Measurements from ENCODE around the gene BMP10. TPM values are rescaled to one million over a fixed set of nuclear protein-coding genes. Genes with fewer than 3 reads are reported as not detected.

Gene BMP10
- total and polyA plus RNA-seq, 10 donors, result not detected

- no peak for DNase-seq
- intact Hi-C loops (cut with DNase I; ENCODE audit: low total_unique reads), result no loop called here
- WGBS, 5 donors, result 90 to 94% (median 94%) methylated on average over 4 of the region's 4 CpGs
- Histone ChIP-seq H3K27me3 (replicated peaks in 1 of 7) (no peaks in the 10 kb centered on the region), H3K9me3 (no peaks in the 10 kb centered on the region), H3K36me3 (no peaks in the 10 kb centered on the region), H3K4me1 (peaks cover 0 to 4% (median 0%) of the 10 kb centered on the region in 6 donors), H3K4me3 (no peak overlapping the region), H3K27ac (no peak overlapping the region)
- TF ChIP-seq POLR2A (IDR thresholded peaks at IDR 0.05), result no peak
- no peak for TF ChIP-seq CTCF (IDR thresholded peaks at IDR 0.05 in 8 of 11, conservative IDR thresholded peaks at IDR 0.05 in 3 of 11)
- TF ChIP-seq POLR2AphosphoS5 (IDR thresholded peaks at IDR 0.05), result no peak
Measured at GRCh38 chr2:68888038-68888704, 17.0 kb upstream of the BMP10 start.

- H3K27me3 ChIP-seq (replicated peaks in 1 of 7), result no peaks in the 10 kb centered on the region
Measured at GRCh38 chr2:68885811-68886075, 14.5 kb upstream of the BMP10 start.

GRCh38 chr2:68885074-68885810 lies 14.0 kb upstream of the BMP10 start:
- no peak overlapping the region for H3K4me3 ChIP-seq
- H3K9me3 ChIP-seq, result no peaks in the 10 kb centered on the region
- H3K27ac ChIP-seq, result no peak overlapping the region
- intact Hi-C loops (cut with DNase I; ENCODE audit: low total_unique reads), result no loop called here
- H3K27me3 ChIP-seq (replicated peaks in 1 of 7), result no peaks in the 10 kb centered on the region
- TF ChIP-seq POLR2A (IDR thresholded peaks at IDR 0.05) (no peak), POLR2AphosphoS5 (IDR thresholded peaks at IDR 0.05) (no peak), CTCF (IDR thresholded peaks at IDR 0.05 in 8 of 11, conservative IDR thresholded peaks at IDR 0.05 in 3 of 11) (no peak)
- peaks cover 0 to 4% (median 0%) of the 10 kb centered on the region in 6 donors for H3K4me1 ChIP-seq
- WGBS, 5 donors, result 84 to 96% (median 93%) methylated on average over 10 of the region's 10 CpGs
- no peaks in the 10 kb centered on the region for H3K36me3 ChIP-seq
- no peak for DNase-seq

More at GRCh38 chr2:68885811-68886075, 14.5 kb upstream of the BMP10 start:
- intact Hi-C loops (cut with DNase I; ENCODE audit: low total_unique reads), result no loop called here
- Histone ChIP-seq H3K9me3 (no peaks in the 10 kb centered on the region), H3K4me1 (peaks cover 0 to 4% (median 0%) of the 10 kb centered on the region in 6 donors), H3K36me3 (no peaks in the 10 kb centered on the region), H3K4me3 (no peak overlapping the region), H3K27ac (no peak overlapping the region)
- DNase-seq, result no peak
- TF ChIP-seq POLR2A (IDR thresholded peaks at IDR 0.05) (no peak), POLR2AphosphoS5 (IDR thresholded peaks at IDR 0.05) (no peak), CTCF (IDR thresholded peaks at IDR 0.05 in 8 of 11, conservative IDR thresholded peaks at IDR 0.05 in 3 of 11) (no peak)
- 78 to 89% (median 84%) methylated on average over 3 of the region's 3 CpGs for WGBS, 5 donors

- no peak for TF ChIP-seq POLR2A (IDR thresholded peaks at IDR 0.05)
- TF ChIP-seq CTCF (IDR thresholded peaks at IDR 0.05 in 8 of 11, conservative IDR thresholded peaks at IDR 0.05 in 3 of 11), result no peak
- no peak for TF ChIP-seq POLR2AphosphoS5 (IDR thresholded peaks at IDR 0.05)
- H3K27ac ChIP-seq, result no peak overlapping the region
Measured at GRCh38 chr2:68880213-68880612, 9.0 kb upstream of the BMP10 start.

More at GRCh38 chr2:68880213-68880612, 9.0 kb upstream of the BMP10 start:
- Histone ChIP-seq H3K27me3 (replicated peaks in 1 of 7) (no peaks in the 10 kb centered on the region), H3K36me3 (no peaks in the 10 kb centered on the region), H3K4me1 (peaks cover 0 to 8% (median 1%) of the 10 kb centered on the region in 6 donors), H3K9me3 (no peaks in the 10 kb centered on the region), H3K4me3 (no peak overlapping the region)
- DNase-seq, result no peak
- intact Hi-C loops (cut with DNase I; ENCODE audit: low total_unique reads), result no loop called here

Measured in spleen (tissue), 11 donors.